ENCODE results near the gene ZNF385A. TPM values are rescaled to one million over a fixed set of nuclear protein-coding genes. Genes with fewer than 3 reads are reported as not detected.

Gene ZNF385A
- total RNA-seq, 1 donor from 2014 or later, result 1.2 TPM

GRCh38 chr12:54377007-54377406 is 7.5 kb downstream of the ZNF385A start:
- no peak for FAIRE-seq
- DNase-seq (ENCODE audit: low spot score in 2 of 2), result no peak

- FAIRE-seq, result no peak
Observed at GRCh38 chr12:54376596-54376995, 7.9 kb downstream of the ZNF385A start.

DNA sequence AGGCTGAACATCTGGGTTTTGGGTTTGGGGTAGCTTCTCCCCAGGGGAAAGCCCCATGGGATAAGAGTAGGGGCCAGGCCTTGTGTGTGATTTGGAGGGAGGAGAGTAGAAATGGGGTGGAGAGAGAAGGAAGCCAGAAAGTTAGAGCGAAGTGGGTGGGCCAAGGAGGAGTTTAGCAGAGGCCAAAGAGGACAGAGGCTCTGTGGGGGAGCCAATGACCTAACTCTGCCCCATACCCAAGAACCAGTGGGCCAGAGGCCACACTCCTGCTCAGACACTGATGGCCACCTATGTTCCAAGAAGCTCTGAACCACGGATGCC is 9.3 kb downstream of the ZNF385A start:
- no peak for FAIRE-seq
- DNase-seq (ENCODE audit: low spot score in 2 of 2), result no peak

More at GRCh38 chr12:54376596-54376995, 7.9 kb downstream of the ZNF385A start:
- no peak for DNase-seq (ENCODE audit: low spot score in 2 of 2)

GRCh38 chr12:54374562-54375258 is 9.8 kb downstream of the ZNF385A start:
- FAIRE-seq (no peak), DNase-seq (ENCODE audit: low spot score in 2 of 2) (no peak)

GRCh38 chr12:54373649-54374561 is 10.6 kb downstream of the ZNF385A start:
- no peak for FAIRE-seq
- DNase-seq (ENCODE audit: low spot score in 2 of 2), result no peak

- DNase-seq (ENCODE audit: low spot score in 2 of 2) (no peak), FAIRE-seq (no peak)
Observed at GRCh38 chr12:54372113-54372806, 12.3 kb downstream of the ZNF385A start.

DNA sequence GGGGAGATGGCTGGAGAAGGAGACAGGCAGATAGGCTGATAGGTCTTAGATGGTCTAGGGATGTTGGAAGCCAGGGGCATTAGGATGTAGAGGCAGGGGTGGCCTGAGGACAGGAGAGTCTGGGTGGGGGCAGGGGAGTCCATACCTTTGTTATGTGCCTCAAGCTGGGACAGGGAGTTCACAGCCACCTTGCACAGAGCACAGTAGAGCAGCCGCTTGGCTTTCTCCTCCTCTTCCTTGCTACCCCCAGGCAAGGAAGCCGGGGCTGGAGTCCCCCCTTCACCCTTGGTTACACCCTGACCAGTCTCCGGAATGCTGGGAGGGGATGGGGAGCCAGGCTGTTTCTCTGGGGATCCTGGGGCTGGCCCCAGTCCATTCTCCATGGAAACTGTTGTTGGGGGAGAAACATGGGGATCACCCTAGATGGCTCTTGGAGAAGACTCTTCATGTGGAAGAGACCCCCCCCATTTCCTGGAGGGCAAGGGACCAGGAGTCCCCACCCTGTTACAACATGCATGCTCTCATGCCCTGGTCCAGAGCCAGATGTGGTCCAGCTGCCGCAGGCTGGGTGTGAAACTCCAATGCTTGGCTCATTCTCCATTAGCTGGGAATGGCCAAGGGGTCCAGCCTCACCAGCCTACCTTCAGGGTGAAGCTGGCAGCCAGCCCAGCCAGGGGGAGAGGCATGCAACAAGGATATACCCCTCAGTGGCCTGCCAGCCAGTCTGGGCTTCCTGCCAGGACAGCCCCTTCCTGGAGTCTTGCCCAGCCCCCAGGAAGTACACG is 13.0 kb downstream of the ZNF385A start:
- FAIRE-seq (no peak), DNase-seq (ENCODE audit: low spot score in 2 of 2) (no peak)

- FAIRE-seq, result no peak
Observed at GRCh38 chr12:54370171-54370730, 14.3 kb downstream of the ZNF385A start.

GRCh38 chr12:54369597-54370131 is 14.9 kb downstream of the ZNF385A start:
- DNase-seq (ENCODE audit: low spot score in 2 of 2) (peak in 1 of 2 donors; percentile 11), FAIRE-seq (no peak)

More at GRCh38 chr12:54370171-54370730, 14.3 kb downstream of the ZNF385A start:
- peak; percentile 72 to 86 for DNase-seq (ENCODE audit: low spot score in 2 of 2)

DNA sequence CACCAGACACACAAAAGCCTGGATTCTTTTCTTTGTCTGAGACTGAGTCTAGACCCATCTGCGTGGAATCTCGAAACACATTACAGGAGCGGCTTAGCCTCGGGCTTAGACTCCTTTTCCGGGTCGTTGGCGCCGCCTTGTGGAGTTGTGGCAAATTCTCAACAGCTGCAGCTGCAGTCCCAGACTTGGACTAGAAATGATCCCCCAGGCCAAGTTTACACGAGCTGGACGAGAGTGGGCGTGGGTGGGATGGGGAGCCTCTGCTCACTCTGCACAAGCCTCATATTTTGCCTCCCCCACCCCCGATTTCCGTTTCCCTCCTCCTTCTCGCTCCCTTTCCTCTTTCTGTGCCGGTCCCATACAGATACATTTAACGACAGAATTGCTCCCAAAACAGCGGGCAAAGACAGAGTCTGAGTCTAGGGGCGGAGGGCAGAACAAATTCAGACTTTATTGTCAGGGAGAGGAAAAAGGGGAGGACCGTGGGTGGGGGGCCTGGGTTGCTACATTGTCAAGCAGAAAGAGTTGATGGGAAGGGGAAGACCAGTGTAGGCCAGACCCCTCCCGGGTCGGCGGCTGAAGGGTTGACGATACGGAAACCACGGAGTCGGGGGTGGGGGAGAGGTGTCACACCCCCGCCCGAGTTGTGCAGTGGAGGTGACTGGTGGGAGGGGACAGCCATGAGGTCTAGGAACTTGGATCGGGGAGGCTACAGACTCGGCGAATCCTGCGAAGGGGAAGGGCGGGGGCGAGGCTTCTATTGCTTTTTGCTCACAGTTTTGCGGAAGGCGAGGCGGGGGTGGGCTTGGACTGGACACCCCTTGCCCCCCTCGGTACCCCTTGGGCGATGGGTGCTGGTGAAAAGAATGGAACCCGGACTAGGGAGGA is 15.6 kb downstream of the ZNF385A start:
- FAIRE-seq (no peak), DNase-seq (ENCODE audit: low spot score in 2 of 2) (peak; percentile 67 to 70)

DNA sequence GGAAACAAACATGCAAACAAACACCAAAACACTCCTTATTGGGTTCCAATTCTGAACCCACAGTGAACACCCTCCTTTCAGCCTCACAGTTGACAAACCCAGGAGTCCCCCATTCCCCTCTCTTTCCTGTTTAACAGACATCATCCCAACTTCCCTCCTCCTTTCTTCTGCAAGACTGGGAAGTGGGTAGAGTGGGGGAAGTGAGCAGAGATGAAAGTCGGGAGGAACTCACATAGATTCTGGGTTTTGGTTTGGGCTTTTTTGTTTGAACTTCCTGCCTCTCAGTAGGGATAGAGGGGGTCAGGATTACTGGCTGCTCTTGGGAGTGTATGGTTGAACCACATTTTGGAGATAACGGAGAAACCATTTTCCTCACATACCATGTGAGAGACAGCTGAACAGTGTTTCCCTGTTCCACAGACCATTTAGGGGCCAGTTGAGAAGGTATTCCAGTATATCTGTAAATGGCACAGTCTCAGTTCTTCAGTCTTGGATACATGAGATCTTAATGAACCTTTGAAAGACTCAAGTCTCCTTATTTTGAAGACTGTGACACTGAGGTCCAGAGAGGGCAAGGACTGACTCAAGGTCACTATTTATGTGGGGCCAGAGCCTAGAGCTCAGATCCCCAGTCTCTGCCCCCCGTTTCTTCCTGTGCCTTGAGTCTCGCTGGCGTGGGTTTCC is 16.4 kb downstream of the ZNF385A start:
- no peak for DNase-seq (ENCODE audit: low spot score in 2 of 2)
- no peak for FAIRE-seq

DNA sequence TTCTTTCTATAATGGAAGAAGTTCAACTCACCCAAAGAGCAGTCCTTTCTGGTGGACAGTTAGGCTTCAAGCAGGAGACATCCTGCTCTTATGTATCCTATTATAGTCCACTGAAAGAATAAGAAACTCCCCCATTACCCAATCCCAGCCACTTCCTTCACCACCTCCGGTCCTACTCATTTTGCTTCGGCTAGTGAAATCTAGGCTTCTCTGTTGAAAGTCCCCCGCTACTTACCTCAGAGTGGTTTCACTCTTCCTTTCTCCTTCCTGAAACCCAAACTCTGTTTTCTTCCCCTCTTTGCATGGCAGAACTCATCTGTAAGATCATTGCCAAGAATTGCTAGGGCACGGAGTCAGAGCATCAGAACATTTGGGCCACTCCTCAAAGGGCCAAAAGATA is 20.1 kb downstream of the ZNF385A start, which contains the start of gene GPR84:
Gene GPR84 (minus strand): TSS at position 74 of the 400 bp plus-strand sequence. CDS start 635 bp downstream, outside the sequence.
- FAIRE-seq (no peak), DNase-seq (ENCODE audit: low spot score in 2 of 2) (no peak)

DNA sequence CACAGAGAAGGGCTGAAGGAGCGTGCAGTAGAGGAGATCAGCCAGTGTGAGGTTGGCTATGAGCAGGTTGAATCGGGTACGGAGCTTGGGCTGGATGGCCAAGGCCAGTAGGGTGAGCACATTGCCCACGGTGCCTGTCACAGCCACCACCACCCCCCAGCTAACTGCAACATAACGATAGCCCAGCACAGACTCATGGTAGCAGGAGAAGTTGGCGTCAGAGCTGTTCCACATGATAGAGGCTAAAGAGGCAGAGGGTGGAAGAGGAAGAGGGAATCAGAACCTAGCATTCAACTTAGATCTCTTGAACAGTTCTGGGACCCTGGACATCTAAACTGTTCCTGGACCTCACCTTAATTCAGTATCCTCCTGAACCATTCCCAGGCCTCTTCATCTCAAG is 20.9 kb downstream of the ZNF385A start:
- no peak for FAIRE-seq

DNA sequence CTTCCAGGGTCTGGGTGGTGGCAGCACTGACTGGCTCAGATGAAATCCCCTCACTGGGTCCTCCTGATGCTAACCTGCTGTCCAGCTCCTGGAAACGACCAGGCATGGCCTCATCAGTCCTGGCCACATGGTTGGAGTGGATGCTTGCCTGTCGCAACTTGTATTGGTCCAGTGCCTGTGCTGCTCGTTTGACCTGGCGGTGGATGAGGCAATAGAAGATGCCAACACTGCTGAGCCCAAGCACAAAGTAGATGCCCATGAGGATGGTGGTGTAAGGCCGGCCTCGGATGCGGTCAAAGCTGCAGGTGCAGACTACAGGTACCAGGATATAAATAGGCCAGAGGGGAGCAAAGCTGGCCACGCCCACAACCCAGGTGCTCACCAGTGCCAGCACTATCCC is 21.5 kb downstream of the ZNF385A start:
- FAIRE-seq (no peak), DNase-seq (ENCODE audit: low spot score in 2 of 2) (no peak)

More for the DNA sequence above, 20.9 kb downstream of the ZNF385A start:
- no peak for DNase-seq (ENCODE audit: low spot score in 2 of 2)

- FAIRE-seq (no peak), DNase-seq (ENCODE audit: low spot score in 2 of 2) (peak in 1 of 2 donors; percentile 54)
Observed at GRCh38 chr12:54360717-54361456, 23.6 kb downstream of the ZNF385A start.

- DNase-seq (ENCODE audit: low spot score in 2 of 2) (no peak), FAIRE-seq (no peak)
Observed at GRCh38 chr12:54359762-54360351, 24.7 kb downstream of the ZNF385A start.
